Kidney (tissue), 14 donors: ENCODE results near the gene COX10. TPM values are rescaled to one million over a fixed set of nuclear protein-coding genes. Genes with fewer than 3 reads are reported as not detected.

ENCODE experiments used
- DNase-seq, 5 donors: peaks; one replicate each; pipeline ENCODE4 v3.0.0-alpha.2; 2013 to 2020
- FAIRE-seq: peaks from 2 replicates; lab custom pipeline; 2012; peaks lifted over from hg19 to GRCh38; lab: Jason Lieb, UNC
- H3K27ac ChIP-seq, 2 donors: one replicate each; pipeline ENCODE4 v1.7.0; 2013; ENCODE audit warnings: low read depth in 2 of 2, low read length in 2 of 2, inconsistent platforms in 1 of 2
- H3K27me3 ChIP-seq: one replicate; pipeline ENCODE4 v1.7.1; 2013; ENCODE audit warnings: low read length, inconsistent platforms; ENCODE audit not compliant: control insufficient read depth, insufficient read depth
- H3K36me3 ChIP-seq, 3 donors: one replicate each; pipeline versions ENCODE4 v1.7.0 to v1.7.1; 2013; ENCODE audit warnings: low read length in 3 of 3, control low read depth in 1 of 3, inconsistent platforms in 1 of 3; ENCODE audit not compliant: insufficient read depth in 3 of 3, control insufficient read depth in 2 of 3
- H3K4me1 ChIP-seq, 3 donors: one replicate each; pipeline versions ENCODE4 v1.7.0 to v1.7.1; 2013; ENCODE audit warnings: low read length in 3 of 3, inconsistent platforms in 1 of 3, low read depth in 1 of 3; ENCODE audit not compliant: control insufficient read depth in 2 of 3, insufficient read depth in 2 of 3
- H3K4me3 ChIP-seq, 3 donors: one replicate each; pipeline versions ENCODE4 v1.7.0 to v1.8.1; 2013; ENCODE audit warnings: low read length in 3 of 3, control low read depth in 1 of 3, inconsistent platforms in 1 of 3
- H3K9ac ChIP-seq, 3 donors: one replicate each; pipeline versions ENCODE4 v1.7.0 to v1.7.1; 2013; ENCODE audit warnings: low read length in 3 of 3, control low read depth in 1 of 3, inconsistent platforms in 1 of 3
- H3K9me3 ChIP-seq, 3 donors: one replicate each; pipeline versions ENCODE4 v1.7.0 to v1.7.1; 2013; ENCODE audit warnings: low read length in 3 of 3, control low read depth in 1 of 3, inconsistent platforms in 1 of 3; ENCODE audit not compliant: control insufficient read depth in 2 of 3, insufficient read depth in 1 of 3
- CTCF ChIP-seq: IDR thresholded peaks from 3 replicates; pipeline ENCODE4 v1.5.1; 2012; ENCODE audit warnings: mild to moderate bottlenecking, moderate library complexity, borderline replicate concordance; ENCODE audit not compliant: insufficient read depth; ENCODE audit errors: extremely low read depth
- intact Hi-C: fragments of 100-400 bp; cut with DNase I; formaldehyde crosslinking; loops from one replicate; pipeline ENCODE4 v1.11.1; 2022
- polyA plus RNA-seq: library from polyadenylated mRNA; stranded (reverse); fragments of 350-450 nt; fragmentation: Illumina TruSeq; extraction: RNeasy Lipid Tissue Mini Kit (QIAGEN cat#74804); gene quantifications from one replicate; pipeline ENCODE4 v1.2.3, GENCODE V29; 2014; ENCODE audit warnings: low read depth, low replicate concordance; ENCODE audit not compliant: insufficient read depth
- total RNA-seq: library from RNA; stranded (reverse); fragmentation: NEBNext Ultra II Directional; extraction: Animal tissue kit (Norgen Biotek cat#: 25700); gene quantifications from one replicate; pipeline ENCODE4 v1.2.1, GENCODE V29; 2021
- donor health status: control.
- donor health status: control.
- donor health status: control.
- donor health status: control.
- donor health status: control.
- donor health status: DM: yes; HTN: yes; CAD: no.
- donor health status: Normal renal cell carcinoma (clear cell type).

Gene COX10
- total and polyA plus RNA-seq, 2 donors from 2014 or later = 14.2 to 18.0 TPM

- H3K36me3 ChIP-seq = no peaks in the 10 kb centered on the region
- intact Hi-C loops = no loop called here
- H3K9ac ChIP-seq = no peak overlapping the region
- no peak for TF ChIP-seq CTCF
- no peak for FAIRE-seq
- no peak overlapping the region for H3K27ac ChIP-seq
- H3K4me1 ChIP-seq = no peaks in the 10 kb centered on the region
- DNase-seq = no peak
- no peaks in the 10 kb centered on the region for H3K27me3 ChIP-seq
- H3K9me3 ChIP-seq = no peaks in the 10 kb centered on the region
- no peak overlapping the region for H3K4me3 ChIP-seq
Measured at GRCh38 chr17:14057591-14057990, 11.7 kb upstream of the COX10 start.

- Histone ChIP-seq H3K4me3 (no peak overlapping the region), H3K9ac (no peak overlapping the region), H3K27me3 (no peaks in the 10 kb centered on the region), H3K9me3 (no peaks in the 10 kb centered on the region), H3K4me1 (no peaks in the 10 kb centered on the region), H3K27ac (no peak overlapping the region), H3K36me3 (no peaks in the 10 kb centered on the region)
- DNase-seq (no peak), FAIRE-seq (no peak)
- intact Hi-C loops = no loop called here
- no peak for TF ChIP-seq CTCF
Measured at GRCh38 chr17:14058051-14058450, 11.3 kb upstream of the COX10 start.

GRCh38 chr17:14060706-14061105 is 8.6 kb upstream of the COX10 start:
- no peaks in the 10 kb centered on the region for H3K36me3 ChIP-seq
- H3K9ac ChIP-seq = no peak overlapping the region
- FAIRE-seq (no peak), DNase-seq (no peak)
- H3K27ac ChIP-seq = no peak overlapping the region
- intact Hi-C loops = no loop called here
- no peak for TF ChIP-seq CTCF
- H3K4me1 ChIP-seq = no peaks in the 10 kb centered on the region
- no peaks in the 10 kb centered on the region for H3K27me3 ChIP-seq
- H3K4me3 ChIP-seq = no peak overlapping the region
- no peaks in the 10 kb centered on the region for H3K9me3 ChIP-seq
